GM03348 (cell line): Measurements from ENCODE around the gene ALDOC.
"Not testable (repeated sequence)": the region's sequence is repeated elsewhere in the genome, so short reads cannot be mapped to it uniquely, and the experiment has no call there.

Experiments
- DNase-seq: peaks from one replicate; pipeline ENCODE4 v3.0.0; 2012; ENCODE audit warnings: low spot score

Gene ALDOC

DNA sequence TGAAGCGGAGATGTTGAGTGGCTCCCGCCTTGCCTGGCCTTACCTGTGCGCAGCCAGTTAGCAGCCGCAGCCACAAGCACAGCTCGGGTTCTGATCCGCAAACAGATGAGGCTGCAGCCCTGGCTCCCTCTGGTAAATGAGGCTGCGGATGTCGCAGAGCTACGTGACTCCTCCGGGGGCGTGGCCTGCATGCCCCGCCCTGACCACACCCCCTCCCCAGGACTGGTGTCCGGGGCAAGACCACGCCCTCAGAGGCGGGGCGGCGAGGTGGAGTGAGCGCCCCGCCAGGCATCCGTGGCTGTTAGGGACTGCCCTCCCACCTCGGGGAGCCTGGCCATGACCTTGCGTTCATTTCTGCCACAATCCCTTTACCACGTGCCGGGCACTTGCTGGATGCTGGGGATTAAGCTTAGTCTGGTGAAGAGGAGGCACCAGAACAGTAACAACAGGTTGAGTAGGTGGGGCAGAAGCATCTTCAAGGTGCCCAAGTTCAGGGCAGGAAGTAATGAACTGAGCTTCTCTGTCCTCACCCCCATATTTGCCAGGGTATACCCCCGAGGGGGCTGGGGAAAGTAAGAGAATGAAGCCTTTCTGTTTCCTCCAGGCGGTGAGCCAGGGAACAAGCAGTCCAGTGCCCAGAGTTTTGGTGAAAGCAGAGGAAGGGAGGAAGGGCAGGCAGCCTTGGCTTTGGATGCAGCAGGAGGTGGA is at the start of gene ALDOC:
Gene ALDOC, minus strand, starts transcription at position 138 of the 708 bp plus-strand sequence. CDS start 1,363 bp downstream, outside the sequence.
- DNase-seq: peak; percentile 98

DNA sequence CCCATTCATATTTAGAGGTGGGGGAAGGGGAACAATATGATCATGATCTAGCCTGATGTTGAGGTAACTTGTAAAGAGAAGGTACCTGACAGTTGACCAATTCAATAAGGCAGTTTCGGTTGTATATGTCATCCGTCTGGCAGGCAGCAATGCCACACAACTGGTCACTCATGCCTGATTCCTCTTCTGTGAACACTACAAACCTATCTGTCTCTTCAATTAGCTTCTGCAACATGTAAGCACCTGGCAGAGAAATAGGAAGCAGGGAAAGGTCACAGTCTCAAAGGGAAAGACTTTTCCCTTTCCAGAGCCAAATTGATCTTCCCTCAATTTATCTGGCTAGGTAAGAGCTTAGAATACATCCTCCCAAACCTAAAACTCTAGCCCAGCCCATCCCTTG is 47.5 kb upstream of the ALDOC start:
- DNase-seq: no peak

DNA sequence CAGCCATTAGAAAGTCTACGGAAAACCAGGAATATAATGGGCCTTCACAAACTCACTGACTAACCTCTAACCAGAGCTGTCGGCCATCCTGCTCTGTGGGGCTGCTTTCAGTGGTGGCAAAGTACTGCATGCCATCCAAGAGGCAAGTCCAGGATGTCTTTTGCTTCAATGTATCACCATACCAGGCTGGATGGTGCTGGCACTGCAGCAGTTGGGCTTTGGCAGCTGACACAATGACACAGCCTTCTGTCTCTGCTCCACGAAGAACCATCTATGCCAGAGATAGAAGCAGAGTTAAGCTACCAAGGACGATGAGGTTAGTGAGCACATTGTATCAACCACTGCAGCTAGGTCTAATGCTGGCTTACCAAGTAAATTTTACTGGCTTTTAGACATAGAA is 47.0 kb upstream of the ALDOC start:
- no peak for DNase-seq

DNA sequence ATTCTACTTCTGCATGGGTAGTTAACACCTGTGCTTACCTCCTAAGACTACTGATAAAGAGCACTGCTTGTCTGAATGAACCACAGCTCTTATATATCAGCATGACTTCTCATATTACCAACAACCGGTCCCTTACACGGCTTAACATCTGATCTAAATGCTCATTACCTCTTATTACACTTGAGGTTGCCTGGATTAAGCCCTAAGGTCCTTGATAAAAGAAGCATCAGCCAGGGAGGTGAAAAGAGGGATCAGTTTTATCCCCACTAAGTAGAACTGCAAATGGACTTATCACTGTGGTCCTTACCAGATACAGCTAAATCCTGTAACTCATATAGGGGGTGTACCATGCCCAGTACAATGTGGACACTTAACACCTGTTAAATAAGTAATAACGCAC is 45.5 kb upstream of the ALDOC start:
- no peak for DNase-seq

DNA sequence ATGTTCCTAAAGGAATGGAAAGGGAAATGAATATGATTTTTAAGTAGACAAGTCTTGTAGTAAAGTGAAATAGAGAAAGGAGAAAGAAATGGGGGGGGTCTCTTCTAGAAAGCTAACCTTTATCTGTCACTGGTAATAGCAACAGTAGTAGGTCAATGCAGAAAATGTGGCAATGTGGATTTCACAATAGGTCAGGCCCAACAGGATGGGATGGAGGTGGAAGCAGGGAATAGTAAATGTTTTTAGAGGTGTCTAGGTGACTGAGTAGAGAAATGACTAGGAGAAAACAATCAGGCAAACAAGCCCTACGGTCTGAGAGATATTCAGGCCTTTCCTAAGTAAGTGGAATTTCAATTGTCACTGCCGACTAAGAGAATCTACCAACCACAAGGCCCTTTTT is 43.3 kb upstream of the ALDOC start:
- no peak for DNase-seq

DNA sequence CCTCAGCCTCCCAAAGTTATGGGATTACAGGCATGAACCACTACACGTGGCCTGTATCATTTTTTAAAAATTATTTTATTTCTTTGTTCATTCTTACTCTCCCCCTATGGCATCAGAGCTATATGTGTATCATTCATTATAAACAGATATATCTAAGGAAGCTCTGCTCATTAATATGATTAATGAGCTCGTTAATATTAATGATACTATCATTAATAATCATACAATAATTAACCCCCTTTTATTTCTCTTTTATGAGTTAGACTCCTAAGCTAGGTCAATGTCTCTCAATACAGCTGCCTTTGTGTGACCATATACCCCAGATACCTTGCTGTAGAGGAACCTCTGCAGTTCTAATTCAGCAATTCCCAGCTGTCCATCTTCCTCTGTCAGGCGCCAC is 41.8 kb upstream of the ALDOC start:
- DNase-seq: no peak

DNA sequence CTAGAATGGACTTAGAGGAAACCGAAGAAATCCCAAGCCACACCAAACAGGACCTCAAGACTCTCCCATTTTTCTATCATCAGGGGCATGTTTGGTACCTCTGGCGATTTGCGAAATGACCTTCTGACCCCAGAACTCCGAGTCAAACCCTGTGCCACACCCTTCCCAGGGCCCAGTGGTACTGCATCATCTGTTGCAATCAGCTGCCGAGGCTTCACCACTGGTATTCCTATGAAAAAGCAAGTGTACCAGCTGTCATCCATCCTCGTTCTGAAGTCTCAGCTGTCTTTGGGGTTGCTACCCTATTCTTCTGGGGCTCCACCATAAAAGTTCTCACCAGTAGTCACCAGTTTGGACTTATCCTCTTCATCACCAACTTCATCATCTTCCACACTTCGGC is 39.6 kb upstream of the ALDOC start:
- no peak for DNase-seq

DNA sequence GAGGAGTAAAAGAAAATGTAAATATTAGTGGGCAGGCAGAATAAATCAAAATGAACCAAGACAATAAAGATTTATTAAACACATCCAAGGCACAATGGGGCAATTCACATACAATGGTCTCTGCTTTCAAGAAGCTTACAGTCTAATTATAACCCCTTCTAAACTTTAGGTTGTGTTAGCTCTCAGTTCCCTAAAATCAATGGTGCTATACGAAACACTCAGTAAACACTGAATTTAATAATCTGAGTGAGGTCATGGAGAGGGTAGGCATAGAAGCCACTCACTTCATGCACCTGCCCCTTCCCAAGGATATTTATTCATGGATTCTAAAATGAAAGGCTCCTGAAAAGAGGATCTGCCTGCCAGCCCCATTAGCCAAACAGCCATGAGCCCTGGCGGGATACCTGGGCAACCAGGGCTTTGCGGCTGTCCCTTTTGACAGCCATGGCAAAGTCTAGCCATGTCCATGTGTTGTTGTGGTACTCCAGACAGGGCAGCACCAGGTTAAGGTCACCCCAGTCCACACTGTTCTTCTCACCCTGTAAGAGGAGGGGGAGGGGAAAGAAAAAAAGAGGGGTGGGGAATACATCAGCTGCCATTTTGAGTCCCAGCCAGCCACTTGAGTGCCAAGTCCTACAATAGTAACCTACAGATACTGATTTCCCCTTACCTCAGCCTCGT is 38.7 kb upstream of the ALDOC start:
- DNase-seq: no peak

DNA sequence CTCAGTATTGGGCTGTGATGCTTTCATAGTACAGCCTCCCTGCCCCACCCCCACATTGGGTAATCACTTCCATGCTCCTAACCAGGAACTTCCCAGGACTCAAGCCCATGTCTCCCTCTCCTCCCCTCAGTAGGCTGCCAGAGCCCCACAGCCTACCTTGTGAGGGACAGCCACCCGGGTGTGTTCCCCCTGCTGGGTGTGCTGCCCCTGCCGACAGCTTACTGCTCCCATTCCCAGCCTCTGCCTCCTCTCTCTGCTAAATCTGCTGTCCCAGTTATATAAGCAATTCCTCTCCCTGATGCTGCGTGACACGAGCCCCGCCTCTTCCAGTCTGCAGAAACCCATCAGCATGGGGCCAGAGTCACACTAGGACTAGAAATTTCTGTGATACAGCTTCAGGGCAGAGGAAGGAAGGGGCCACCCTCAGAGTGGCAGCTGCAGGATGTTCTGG is 37.3 kb upstream of the ALDOC start, which contains the start of gene RSKR:
Gene RSKR, minus strand, starts transcription at position 255 of the 451 bp plus-strand sequence. Its CDS starts 24 bp downstream, at position 231.
- no peak for DNase-seq

DNA sequence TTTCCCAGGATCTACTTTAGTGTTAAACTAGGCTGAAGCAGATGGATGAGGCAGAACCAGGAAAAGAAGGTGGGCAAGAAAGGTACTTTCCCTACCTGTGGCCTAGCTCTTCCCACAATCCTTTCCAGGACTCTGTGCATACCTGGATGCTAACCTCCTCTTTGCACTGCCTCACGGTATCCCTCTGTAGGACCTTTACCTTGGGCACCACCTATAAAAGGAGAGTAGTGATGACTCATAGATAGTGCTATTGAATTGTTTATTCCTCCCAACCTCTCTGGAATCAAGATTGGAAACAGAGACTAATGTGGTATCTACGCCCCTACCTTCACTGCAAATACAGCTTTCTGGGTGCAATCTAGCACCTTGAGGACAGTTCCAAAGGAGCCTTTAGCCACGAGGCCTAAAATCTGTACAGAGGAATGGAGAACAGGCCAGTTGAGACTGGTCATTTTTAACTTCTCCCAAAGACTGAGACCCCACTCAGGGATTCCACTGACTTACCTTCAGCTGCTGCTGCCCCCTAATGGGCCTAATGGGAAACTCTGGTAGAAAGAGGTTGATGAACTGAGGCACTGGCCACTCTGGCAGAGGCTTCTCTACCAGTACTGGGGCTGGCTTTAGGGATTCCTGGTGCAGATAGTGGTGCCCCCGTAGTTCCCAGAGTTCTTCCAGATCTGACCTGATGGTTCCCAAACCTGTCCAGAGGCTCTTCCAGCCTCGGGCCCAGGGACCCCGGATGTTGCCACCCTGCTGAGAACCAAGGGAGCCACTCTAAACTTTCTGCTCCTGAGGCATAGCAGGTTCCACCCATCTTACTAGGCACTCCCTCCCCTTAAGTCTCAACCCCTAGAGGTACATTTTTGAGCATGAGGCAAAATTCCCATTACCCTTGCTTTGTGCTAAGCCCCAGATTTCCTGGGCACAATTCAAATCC is 36.5 kb upstream of the ALDOC start:
- DNase-seq: peak; percentile 52

DNA sequence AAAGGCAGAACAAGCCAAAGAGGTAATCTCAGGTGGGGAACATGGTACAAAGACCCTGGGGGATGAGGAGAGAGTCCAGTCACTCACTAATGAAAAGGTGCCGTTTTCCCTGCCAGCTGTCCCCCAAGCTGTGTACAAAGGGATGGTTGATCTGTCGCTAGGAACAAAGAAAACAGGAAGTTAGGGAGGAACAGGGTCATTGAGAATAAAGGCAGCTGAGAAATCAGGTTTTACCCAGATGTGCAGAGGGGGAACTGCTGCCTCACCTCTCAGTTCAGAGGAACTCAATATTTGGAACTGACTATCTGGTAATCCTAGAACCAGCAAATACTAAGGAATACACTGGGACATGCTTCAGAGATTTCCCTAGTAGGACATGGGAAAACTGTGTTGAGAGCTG is 35.8 kb upstream of the ALDOC start:
- DNase-seq: no peak

DNA sequence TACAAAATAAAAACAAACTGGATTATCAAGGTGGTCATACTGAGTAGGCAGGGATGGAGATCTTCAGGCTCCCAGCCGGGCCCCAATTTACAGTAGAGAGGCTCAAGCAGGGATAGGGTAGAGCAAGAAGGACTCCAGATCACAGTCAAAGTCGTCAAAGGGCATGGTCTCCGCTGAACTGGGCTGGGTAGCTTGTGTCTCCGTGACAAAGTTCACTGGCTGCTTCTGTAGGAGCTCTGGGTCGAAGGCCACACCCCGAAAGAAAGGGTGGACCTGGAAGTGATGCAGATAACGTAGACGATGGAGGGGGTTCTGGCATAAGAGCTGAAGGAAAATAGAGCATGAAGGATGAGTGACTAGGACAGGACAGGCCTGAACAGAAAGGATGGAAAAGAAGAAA is 33.7 kb upstream of the ALDOC start:
- DNase-seq: no peak

DNA sequence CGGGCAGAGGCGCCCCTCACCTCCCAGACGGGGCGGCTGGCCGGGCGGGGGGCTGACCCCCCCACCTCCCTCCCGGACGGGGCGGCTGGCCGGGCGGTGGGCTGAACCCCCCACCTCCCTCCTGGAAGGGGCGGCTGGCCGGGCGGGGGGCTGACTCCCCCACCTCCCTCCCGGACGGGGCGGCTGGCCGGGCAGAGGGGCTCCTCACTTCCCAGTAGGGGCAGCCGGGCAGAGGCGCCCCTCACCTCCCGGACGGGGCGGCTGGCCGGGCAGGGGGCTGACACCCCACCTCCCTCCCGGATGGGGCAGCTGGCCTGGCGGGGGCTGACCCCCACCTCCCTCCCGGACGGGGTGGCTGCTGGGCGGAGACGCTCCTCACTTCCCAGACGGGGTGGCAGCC is 27.3 kb upstream of the ALDOC start:
- DNase-seq: not testable (repeated sequence)

DNA sequence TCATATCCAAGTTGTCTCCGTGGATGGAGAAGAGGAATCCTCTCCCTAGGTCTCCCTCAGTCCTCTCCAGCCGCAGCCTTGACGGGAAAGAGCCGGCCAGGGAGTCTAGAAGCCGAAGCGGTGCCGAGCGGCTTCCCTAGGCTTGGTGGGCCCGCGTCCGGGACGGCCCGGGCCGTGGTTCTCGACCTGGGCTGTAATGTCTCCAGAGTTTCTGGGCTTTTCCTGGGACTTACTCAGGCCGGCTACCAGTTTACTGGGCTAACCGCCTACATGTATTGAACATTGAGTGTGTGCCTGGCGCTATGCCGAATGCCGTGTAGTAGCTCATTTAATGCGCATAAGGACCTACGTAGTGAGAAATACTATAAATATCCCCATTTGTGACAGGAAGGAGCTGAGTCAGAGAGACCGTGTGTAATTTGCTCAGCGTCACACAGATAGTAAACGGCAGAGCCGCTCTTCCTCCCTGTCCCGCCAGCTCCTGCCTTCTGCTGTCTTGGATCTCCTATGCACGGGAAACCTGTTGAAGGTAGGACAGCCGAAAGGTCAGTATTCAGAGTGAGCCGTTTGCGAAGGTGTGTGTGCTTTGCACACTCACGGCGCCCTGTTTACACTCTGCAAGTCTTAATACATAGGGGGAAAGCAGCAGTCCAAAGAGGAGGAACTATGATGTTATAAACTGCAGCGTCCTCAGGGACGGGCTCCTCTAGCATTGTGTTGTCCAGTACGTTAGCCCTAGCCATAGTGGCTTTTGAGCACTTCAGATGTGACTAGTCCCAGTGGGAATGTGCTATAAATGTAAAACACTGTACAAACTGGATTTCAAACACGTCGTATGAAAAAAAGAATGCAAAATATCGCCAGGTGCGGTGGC is 22.9 kb upstream of the ALDOC start:
- peak; percentile 81 for DNase-seq

DNA sequence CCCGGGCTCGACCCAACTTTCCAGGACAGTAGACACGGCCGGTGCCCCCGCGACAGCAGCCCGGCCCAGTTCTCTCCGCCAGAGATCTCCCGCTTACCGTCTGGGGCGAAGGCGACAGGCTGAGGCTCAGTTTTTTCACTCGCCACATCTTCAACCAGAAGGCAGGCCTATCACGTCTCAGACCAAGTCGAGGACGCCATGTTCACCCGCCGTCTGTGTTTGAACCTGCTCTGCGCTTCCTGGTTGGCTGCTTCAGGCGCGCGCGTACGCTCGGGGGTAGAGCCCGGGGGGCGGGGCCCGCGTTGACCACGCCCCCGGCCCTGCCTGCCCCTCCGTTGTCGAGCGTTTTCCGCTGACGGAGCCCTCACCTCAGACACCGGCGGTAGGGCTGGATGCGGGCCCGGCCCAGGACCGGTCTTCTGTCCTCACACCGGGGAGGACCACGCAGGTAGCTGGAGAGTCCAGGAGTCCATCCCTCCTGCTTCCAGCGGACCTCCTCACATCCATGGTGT is 22.2 kb upstream of the ALDOC start, which contains the start of gene SPAG5:
Gene SPAG5, minus strand, starts transcription at position 227 of the 512 bp plus-strand sequence. Its CDS starts 79 bp downstream, at position 148.
- DNase-seq: peak; percentile 100

DNA sequence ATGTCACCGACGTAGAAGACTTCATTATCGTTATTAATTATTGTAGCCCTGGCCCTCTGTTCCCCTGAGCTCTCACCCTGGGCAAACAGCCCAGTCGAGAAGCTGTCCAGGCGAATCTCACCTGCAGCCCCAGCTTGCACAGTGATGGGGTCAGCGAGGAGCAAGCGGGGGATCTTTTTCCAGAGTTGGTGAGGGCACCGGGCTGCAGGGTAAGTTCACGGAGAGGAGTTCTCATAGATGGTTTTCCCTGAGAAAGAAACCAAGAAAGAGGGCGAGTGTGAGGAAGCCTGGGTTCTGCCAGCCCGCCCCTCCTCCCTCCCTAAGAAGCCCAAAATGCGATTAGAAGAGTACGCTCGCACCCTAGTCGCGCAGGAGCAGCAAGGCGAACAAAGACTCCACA is 21.7 kb upstream of the ALDOC start:
- DNase-seq: peak; percentile 21

DNA sequence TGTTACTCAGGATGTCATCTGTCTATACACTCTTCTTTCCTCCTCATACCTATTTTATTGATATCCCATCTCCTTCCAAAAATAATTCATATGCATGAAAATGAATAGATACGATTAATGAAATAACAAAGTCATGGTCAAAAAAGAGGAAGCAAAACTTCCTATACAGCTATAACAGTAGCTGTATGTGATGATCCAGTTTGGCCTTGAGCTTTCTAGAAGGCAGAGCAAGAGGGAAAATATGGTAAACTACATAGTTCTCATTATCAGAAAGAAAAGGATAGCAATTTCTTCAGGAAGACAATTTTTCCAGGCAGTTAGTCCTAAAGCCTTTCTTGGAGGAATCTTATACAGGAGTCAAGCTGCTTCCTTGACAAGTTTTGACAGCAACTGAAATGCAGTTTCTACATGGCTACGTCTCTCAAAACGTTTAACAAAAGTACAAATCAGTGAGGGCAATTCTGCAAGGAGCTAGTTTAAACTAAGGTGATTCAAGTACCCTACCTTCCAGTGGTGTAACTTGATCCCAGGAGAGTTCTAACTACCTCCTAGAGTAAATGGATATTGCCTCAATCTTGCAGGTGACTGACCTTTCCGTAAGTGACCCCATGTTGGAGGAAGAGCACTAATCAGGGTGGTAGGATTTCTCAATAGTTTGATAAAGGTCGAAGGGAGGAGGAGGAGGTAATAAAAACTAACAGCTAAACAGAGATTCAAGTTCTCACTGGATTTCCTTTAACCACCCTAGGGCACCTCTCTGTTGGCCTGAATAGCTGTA is 21.1 kb upstream of the ALDOC start:
- DNase-seq: no peak

DNA sequence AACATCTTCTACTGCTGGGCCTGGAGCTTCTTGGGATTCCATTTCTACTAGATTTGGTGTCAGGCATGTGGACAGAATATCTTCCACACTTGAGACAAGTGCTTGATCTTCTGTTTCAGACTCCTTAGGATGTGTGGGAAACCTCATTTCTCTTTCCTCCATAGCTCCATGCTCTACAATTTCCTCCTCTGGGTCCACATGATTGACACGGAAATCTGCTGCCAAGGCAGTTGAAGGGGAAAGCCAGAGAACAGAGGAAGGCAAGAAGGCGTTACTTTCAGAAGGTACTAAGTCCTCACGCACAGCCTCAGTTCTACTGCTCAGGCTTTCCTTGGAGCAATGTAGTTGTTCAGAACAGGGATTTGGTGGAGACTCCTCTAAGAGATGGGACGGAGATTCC is 15.6 kb upstream of the ALDOC start:
- no peak for DNase-seq

DNA sequence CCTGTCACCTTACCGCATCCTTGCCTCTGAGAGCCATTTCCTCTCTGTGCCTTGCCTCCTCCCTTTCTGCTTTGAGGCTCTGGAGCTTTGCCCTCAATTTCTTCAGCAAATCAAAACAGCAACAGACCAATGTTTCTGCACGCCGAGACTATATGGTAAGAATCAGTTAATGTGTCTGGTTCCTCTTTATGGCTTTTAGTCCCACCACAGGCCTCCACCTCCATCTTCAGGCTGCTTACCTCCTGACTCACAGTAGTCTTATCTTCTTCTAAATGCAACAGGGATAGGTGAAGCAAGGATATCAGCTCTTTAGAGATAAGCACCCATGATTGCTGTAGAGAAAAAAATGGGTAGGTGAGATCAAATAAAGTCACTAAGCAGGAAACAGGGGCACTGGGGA is 9.2 kb upstream of the ALDOC start:
- DNase-seq: no peak

DNA sequence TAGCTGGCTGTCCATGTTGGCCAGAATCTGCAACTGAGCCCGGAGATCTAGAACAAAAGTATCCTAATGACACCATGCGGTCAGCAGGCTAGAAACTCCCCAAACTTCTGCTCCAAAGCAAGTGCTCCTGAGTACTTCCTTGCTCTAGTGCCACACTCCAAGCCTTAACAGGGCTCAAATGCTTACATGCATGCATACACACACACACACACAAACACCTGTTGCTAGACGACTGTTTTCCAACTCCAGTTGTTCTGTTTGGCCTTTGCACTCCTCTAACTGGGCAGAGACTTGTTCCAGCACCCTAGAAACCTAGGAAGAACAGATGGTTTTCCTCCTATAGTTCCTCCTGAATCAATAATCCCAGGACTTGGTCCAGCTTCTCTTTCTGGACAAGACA is 7.7 kb upstream of the ALDOC start:
- DNase-seq: no peak
